Measurements from ENCODE around the gene RMND5B. TPM values are rescaled to one million over a fixed set of nuclear protein-coding genes. Genes with fewer than 3 reads are reported as not detected.

RMND5B gene
- total and polyA plus RNA-seq, 2 of the 13 experiments (the other 11 are each of a cell fraction or from before 2014, with no cell fraction given), result 18.6 to 20.4 TPM

GRCh38 chr5:178103612-178104011, 27.2 kb upstream of the RMND5B start:
- Histone ChIP-seq H2AFZ (ENCODE audit: low read length) (no peak overlapping the region), H3K9me3 (ENCODE audit: low read length) (no peaks in the 10 kb centered on the region), H3K4me3 (replicated peaks in 1 of 3; ENCODE audit: insufficient read depth in 1 of 3, low read depth in 2 of 3, low read length in 3 of 3) (no peak overlapping the region), H4K20me1 (ENCODE audit: insufficient read depth, low read length) (no peaks in the 10 kb centered on the region), H3K79me2 (ENCODE audit: insufficient read depth, low read length) (no peaks in the 10 kb centered on the region), H3K36me3 (replicated peaks in 1 of 2; ENCODE audit: control insufficient read depth in 1 of 2, insufficient read depth in 2 of 2, low read length in 2 of 2) (no peaks in the 10 kb centered on the region), H3K4me1 (ENCODE audit: insufficient read depth, low read length) (peaks cover 6% of the 10 kb centered on the region; the same call in 1 of the 2 replicates), H3K4me2 (ENCODE audit: low read depth, low read length) (no peak overlapping the region), H3K27ac (ENCODE audit: extremely low read length, insufficient read depth, low read length) (no peak overlapping the region), H3K9ac (ENCODE audit: insufficient read depth, low read depth, low read length) (no peak overlapping the region), H3K27me3 (ENCODE audit: control insufficient read depth in 1 of 2, insufficient read depth in 2 of 2, low read length in 2 of 2) (peaks cover 6 to 8% of the 10 kb centered on the region in 2 experiments; a peak in 3 of 5 replicates)
- POLR2A ChIA-PET, result no interaction called here
- in situ Hi-C loops (cut with HindIII; ENCODE audit: extremely low pct_ligation_motif_present, low pct_unique_long_range_greater_than_20kb) (no loop called here), intact Hi-C loops (cut with micrococcal nuclease; ENCODE audit: unreplicated experiment) (no loop called here)
- CTCF ChIA-PET (ENCODE audit: low intra/inter-chr PET ratio, low total read pairs), result no interaction called here
- DNase-seq (ENCODE audit: low spot score), result no peak
- TF ChIP-seq ZNF598 (CRISPR knock-in tag; IDR thresholded peaks at IDR 0.05; ENCODE audit: borderline replicate concordance), result no peak
- TF ChIP-seq SMC3 (IDR thresholded peaks at IDR 0.05; ENCODE audit: low read length), result no peak
- no peak for TF ChIP-seq PAWR (CRISPR knock-in tag; IDR thresholded peaks at IDR 0.05; ENCODE audit: borderline replicate concordance)
- TF ChIP-seq RFX1 (IDR thresholded peaks at IDR 0.05), result no peak
- no peak for TF ChIP-seq JUND (CRISPR knock-in tag; IDR thresholded peaks at IDR 0.05)
- no peak for TF ChIP-seq ZNF605 (CRISPR knock-in tag; IDR thresholded peaks at IDR 0.05)
- no peak for TF ChIP-seq ZMAT3 (CRISPR knock-in tag; conservative IDR thresholded peaks at IDR 0.05)
- no TSS peak for BruUV-seq (replicated peaks)
- no peak for FAIRE-seq
- ATAC-seq, result no peak
- 65% methylated on average over 12 of the region's 12 CpGs for WGBS (ENCODE audit: low lambda C conversion rate)

GRCh38 chr5:178104492-178104891, 26.3 kb upstream of the RMND5B start:
- POLR2A ChIA-PET, result no interaction called here
- ATAC-seq (no peak), DNase-seq (ENCODE audit: low spot score) (no peak), FAIRE-seq (no peak)
- Histone ChIP-seq H2AFZ (ENCODE audit: low read length) (no peak overlapping the region), H3K36me3 (replicated peaks in 1 of 2; ENCODE audit: control insufficient read depth in 1 of 2, insufficient read depth in 2 of 2, low read length in 2 of 2) (no peaks in the 10 kb centered on the region), H3K79me2 (ENCODE audit: insufficient read depth, low read length) (no peaks in the 10 kb centered on the region), H4K20me1 (ENCODE audit: insufficient read depth, low read length) (no peaks in the 10 kb centered on the region), H3K4me1 (ENCODE audit: insufficient read depth, low read length) (peaks cover 6% of the 10 kb centered on the region; the same call in 1 of the 2 replicates), H3K4me3 (replicated peaks in 1 of 3; ENCODE audit: insufficient read depth in 1 of 3, low read depth in 2 of 3, low read length in 3 of 3) (no peak overlapping the region), H3K27ac (ENCODE audit: extremely low read length, insufficient read depth, low read length) (no peak overlapping the region), H3K9me3 (ENCODE audit: low read length) (no peaks in the 10 kb centered on the region), H3K27me3 (ENCODE audit: control insufficient read depth in 1 of 2, insufficient read depth in 2 of 2, low read length in 2 of 2) (peaks cover 6 to 8% of the 10 kb centered on the region in 2 experiments; a peak in 3 of 5 replicates), H3K9ac (ENCODE audit: insufficient read depth, low read depth, low read length) (no peak overlapping the region), H3K4me2 (ENCODE audit: low read depth, low read length) (no peak overlapping the region)
- 11% methylated on average over 5 of the region's 5 CpGs for WGBS (ENCODE audit: low lambda C conversion rate)
- CTCF ChIA-PET (ENCODE audit: low intra/inter-chr PET ratio, low total read pairs), result no interaction called here
- intact Hi-C loops (cut with micrococcal nuclease; ENCODE audit: unreplicated experiment) (no loop called here), in situ Hi-C loops (cut with HindIII; ENCODE audit: extremely low pct_ligation_motif_present, low pct_unique_long_range_greater_than_20kb) (no loop called here)
- no TSS peak for BruUV-seq (replicated peaks)
- TF ChIP-seq MED13 (CRISPR knock-in tag; IDR thresholded peaks at IDR 0.05) (no peak), HNF1A (IDR thresholded peaks at IDR 0.05; ENCODE audit: low read depth) (no peak), HNF1A (CRISPR knock-in tag; IDR thresholded peaks at IDR 0.05; ENCODE audit: borderline replicate concordance) (no peak), CTCF (CRISPR knock-in tag; IDR thresholded peaks at IDR 0.05) (no peak), TRIM24 (CRISPR knock-in tag; IDR thresholded peaks at IDR 0.05) (no peak), HOXA5 (CRISPR knock-in tag; IDR thresholded peaks at IDR 0.05) (no peak), CC2D1A (CRISPR knock-in tag; IDR thresholded peaks at IDR 0.05) (no peak), IRF2 (CRISPR knock-in tag; IDR thresholded peaks at IDR 0.05) (no peak), ASH2L (IDR thresholded peaks at IDR 0.05; ENCODE audit: insufficient read length, low read depth, low read length) (no peak)

Data from HepG2 (cell line).